Esophagus muscularis mucosa (tissue), 4 donors: ENCODE results near the gene FKRP.

Experiments
- CTCF ChIP-seq, 3 experiments: fragments of 200-600 bp in 2 of 3; fragments of 450-650 bp in 1 of 3; sonication (generic) in 2 of 3; IDR thresholded peaks; one replicate each; pipeline ENCODE4 v1.5.1; 2017 to 2019; ENCODE audit warnings: antibody characterized with exemption in 3 of 3, mild to moderate bottlenecking in 2 of 3, moderate library complexity in 1 of 3
- EP300 ChIP-seq: sonication (generic); formaldehyde crosslinking; IDR thresholded peaks from one replicate; pipeline ENCODE4 v1.6.1; 2017; ENCODE audit warnings: antibody characterized with exemption
- POLR2A ChIP-seq: fragments of 450-650 bp; IDR thresholded peaks from one replicate; pipeline ENCODE4 v1.6.1; 2017; ENCODE audit warnings: antibody characterized with exemption, moderate library complexity, mild to moderate bottlenecking, low read depth
- POLR2AphosphoS5 ChIP-seq, 2 donors: sonication (generic); formaldehyde crosslinking; IDR thresholded peaks; one replicate each; pipeline ENCODE4 v1.6.1; 2017; ENCODE audit warnings: antibody characterized with exemption in 2 of 2

- peak; percentile 93 to 98 (median 96) for TF ChIP-seq CTCF (IDR thresholded peaks at IDR 0.05)
- peak in 1 of 2 donors; percentile 33 for TF ChIP-seq POLR2AphosphoS5 (IDR thresholded peaks at IDR 0.05)
- no peak for TF ChIP-seq EP300
- no peak for TF ChIP-seq POLR2A
Measured at GRCh38 chr19:46704379-46705076, 41.3 kb upstream of the FKRP start.
